Cortex of kidney (tissue), 1 donor: Measurements from ENCODE around the gene MSANTD1.

Experiments used
- DNase-seq: peaks from one replicate; lab custom pipeline; 2025; lab: John Stamatoyannopoulos, UW

MSANTD1 gene

GRCh38 chr4:3248178-3248480, 830 bp upstream of the MSANTD1 start:
- no peak for DNase-seq

- DNase-seq, result no peak
These were observed 915 bp downstream of the MSANTD1 start for GRCh38 chr4:3249711-3250437.

GRCh38 chr4:3250438-3250955, 1.5 kb downstream of the MSANTD1 start:
- no peak for DNase-seq

GRCh38 chr4:3250956-3251690, 2.2 kb downstream of the MSANTD1 start:
- no peak for DNase-seq

GRCh38 chr4:3251691-3252479, 2.9 kb downstream of the MSANTD1 start:
- DNase-seq, result no peak

GRCh38 chr4:3252480-3252828, 3.5 kb downstream of the MSANTD1 start:
- DNase-seq, result no peak

GRCh38 chr4:3252831-3253641, 4.1 kb downstream of the MSANTD1 start:
- no peak for DNase-seq

- DNase-seq, result no peak
These were observed 4.8 kb downstream of the MSANTD1 start for GRCh38 chr4:3253808-3254207.

- DNase-seq, result no peak
These were observed 5.6 kb downstream of the MSANTD1 start for GRCh38 chr4:3254302-3255131.

- DNase-seq, result no peak
These were observed 6.7 kb downstream of the MSANTD1 start for GRCh38 chr4:3255611-3256186.

GRCh38 chr4:3256230-3257102, 7.5 kb downstream of the MSANTD1 start:
- DNase-seq, result no peak

GRCh38 chr4:3257103-3257555, 8.2 kb downstream of the MSANTD1 start:
- no peak for DNase-seq

GRCh38 chr4:3257556-3258482, 8.9 kb downstream of the MSANTD1 start:
- DNase-seq, result no peak

- DNase-seq, result no peak
These were observed 12.7 kb downstream of the MSANTD1 start for GRCh38 chr4:3261411-3262207.

- no peak for DNase-seq
These were observed 13.5 kb downstream of the MSANTD1 start for GRCh38 chr4:3262208-3263052.

- DNase-seq, result no peak
These were observed 14.3 kb downstream of the MSANTD1 start for GRCh38 chr4:3263053-3263875.
